Measurements from ENCODE around the gene DEXI.

- TF ChIP-seq POLR2AphosphoS5 (IDR thresholded peaks at IDR 0.05) (no peak), CTCF (IDR thresholded peaks at IDR 0.05) (no peak), EP300 (IDR thresholded peaks at IDR 0.05) (no peak), POLR2A (IDR thresholded peaks at IDR 0.05; ENCODE audit: low read depth) (no peak)
These were observed 39.3 kb downstream of the DEXI start for GRCh38 chr16:10902999-10903398.

Measured in esophagus muscularis mucosa (tissue), 4 donors.